ENCODE measurements around the gene SZRD1.

DNA sequence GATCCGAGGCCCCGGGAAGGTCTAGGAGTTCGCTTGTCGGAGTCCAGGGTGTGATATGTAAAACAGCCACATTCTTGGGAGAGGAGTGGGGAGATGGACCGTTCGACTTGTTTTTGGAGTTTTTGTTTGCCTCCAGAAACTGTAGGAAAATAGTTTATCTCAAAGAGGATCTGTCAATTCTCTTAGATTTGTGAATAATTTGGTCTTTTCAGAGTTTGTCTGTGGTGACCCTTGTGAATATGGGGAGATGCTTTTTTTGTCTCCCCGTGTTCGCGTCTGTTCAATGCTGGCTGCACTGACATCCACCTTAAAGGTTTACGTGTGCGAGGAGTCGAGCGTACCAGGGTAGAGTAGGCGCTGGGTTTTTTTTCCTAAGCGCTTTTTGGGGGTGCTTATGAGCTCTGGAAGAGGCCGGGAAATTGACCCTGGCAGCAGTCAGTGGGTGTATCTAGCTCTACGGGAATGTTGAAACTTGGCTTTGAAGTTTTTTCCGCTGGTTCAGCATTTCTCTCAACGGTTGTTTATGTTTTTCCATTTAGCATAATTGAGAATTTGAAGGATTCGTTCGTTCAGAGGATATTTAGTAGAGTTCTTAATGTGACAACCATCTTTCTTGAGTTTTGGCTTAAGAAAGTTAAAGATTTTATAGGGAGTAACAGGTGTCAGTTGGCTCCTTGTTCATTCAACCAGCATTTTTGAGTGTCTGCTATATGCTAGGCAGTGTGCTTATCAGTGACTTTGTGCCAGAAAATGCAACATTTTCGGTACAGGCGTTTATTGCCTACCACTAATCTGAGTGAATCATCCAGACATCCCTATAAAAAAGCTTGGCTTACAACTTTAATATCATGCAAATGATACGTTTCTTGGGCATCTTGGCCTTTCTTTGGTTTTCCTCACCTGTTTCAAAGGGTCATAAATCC, 1.2 kb downstream of the SZRD1 start:
- TF ChIP-seq SPI1 (IDR thresholded peaks at IDR 0.05; ENCODE audit: low read depth, low read length) (no peak), POLR2A (IDR thresholded peaks at IDR 0.05; ENCODE audit: low read depth, low read length) (peak; percentile 15), POLR2AphosphoS5 (IDR thresholded peaks at IDR 0.05; ENCODE audit: low read depth, low read length) (no peak), TAF1 (IDR thresholded peaks at IDR 0.05; ENCODE audit: low read depth, low read length) (no peak)

Data from GM12891 (cell line).